HL-60 (cell line): ENCODE data around the gene RILPL2.

Experiments used
- POLR2AphosphoS5 ChIP-seq: IDR thresholded peaks from 2 replicates; pipeline ENCODE4 v1.6.1; 2012; ENCODE audit warnings: low read depth
- TF ChIP-seq, protein P1 (sequence below): IDR thresholded peaks from one replicate; pipeline ENCODE4 v1.5.1; 2011; ENCODE audit warnings: low read length, control low read depth, inconsistent platforms; ENCODE audit not compliant: insufficient read depth

DNA sequence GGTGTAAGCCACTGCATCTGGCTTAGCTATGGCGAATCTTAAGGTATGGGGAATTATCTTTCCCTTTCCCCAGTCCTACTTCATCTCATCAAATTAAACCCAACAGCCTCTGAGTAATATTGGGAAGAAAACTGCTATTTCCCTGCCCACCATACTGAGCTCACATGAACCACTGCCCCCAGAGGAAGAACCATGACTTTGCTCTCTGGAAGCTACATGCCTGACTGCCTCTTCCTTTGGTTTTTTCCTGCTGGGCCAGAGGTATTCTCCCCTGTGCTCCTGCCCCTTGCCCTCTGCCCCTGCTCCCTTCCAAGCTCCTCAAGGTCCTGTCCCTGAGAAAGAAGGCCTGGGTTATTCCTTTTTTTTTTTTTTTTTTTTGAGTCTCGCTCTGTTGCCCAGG lies 15.2 kb downstream of the RILPL2 start:
- TF ChIP-seq, protein P1, sequence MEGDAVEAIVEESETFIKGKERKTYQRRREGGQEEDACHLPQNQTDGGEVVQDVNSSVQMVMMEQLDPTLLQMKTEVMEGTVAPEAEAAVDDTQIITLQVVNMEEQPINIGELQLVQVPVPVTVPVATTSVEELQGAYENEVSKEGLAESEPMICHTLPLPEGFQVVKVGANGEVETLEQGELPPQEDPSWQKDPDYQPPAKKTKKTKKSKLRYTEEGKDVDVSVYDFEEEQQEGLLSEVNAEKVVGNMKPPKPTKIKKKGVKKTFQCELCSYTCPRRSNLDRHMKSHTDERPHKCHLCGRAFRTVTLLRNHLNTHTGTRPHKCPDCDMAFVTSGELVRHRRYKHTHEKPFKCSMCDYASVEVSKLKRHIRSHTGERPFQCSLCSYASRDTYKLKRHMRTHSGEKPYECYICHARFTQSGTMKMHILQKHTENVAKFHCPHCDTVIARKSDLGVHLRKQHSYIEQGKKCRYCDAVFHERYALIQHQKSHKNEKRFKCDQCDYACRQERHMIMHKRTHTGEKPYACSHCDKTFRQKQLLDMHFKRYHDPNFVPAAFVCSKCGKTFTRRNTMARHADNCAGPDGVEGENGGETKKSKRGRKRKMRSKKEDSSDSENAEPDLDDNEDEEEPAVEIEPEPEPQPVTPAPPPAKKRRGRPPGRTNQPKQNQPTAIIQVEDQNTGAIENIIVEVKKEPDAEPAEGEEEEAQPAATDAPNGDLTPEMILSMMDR, result no peak
- no peak for TF ChIP-seq POLR2AphosphoS5
